ENCODE results near the gene CCDC187.

DNA sequence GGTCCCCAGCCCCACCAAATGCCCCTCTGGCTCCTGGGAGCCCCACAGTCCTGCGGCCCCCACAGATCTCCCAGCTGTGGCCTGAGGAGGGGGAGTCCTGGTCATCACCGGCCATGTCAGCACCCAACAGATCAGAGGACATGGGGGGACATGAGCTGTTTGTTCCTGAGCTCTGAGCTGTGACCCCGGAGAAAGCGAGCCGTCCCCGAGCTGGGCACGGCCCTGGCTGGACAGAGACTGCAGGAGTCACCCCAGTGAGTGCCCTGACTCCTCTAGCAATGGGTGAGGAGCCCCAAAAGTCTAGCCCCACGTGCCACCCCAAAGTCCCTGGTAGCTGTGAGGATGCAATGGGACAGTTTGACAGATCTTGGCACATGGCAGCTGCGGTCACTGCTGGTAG is 25.7 kb downstream of the CCDC187 start:
- TF ChIP-seq CTCF (IDR thresholded peaks at IDR 0.05) (no peak), POLR2A (IDR thresholded peaks at IDR 0.05) (no peak)

All from right lobe of liver (tissue), 4 donors.